ENCODE measurements around the gene SIX3. TPM values are rescaled to one million over a fixed set of nuclear protein-coding genes. Genes with fewer than 3 reads are reported as not detected.

Gene SIX3
- total RNA-seq, 1 donor = not detected

- H4K20me1 ChIP-seq (ENCODE audit: insufficient read depth, low read length) = no peaks in the 10 kb centered on the region
- peak overlapping the region; percentile 16 for H3K4me3 ChIP-seq (ENCODE audit: insufficient read depth, low read length)
- TF ChIP-seq, protein P1, sequence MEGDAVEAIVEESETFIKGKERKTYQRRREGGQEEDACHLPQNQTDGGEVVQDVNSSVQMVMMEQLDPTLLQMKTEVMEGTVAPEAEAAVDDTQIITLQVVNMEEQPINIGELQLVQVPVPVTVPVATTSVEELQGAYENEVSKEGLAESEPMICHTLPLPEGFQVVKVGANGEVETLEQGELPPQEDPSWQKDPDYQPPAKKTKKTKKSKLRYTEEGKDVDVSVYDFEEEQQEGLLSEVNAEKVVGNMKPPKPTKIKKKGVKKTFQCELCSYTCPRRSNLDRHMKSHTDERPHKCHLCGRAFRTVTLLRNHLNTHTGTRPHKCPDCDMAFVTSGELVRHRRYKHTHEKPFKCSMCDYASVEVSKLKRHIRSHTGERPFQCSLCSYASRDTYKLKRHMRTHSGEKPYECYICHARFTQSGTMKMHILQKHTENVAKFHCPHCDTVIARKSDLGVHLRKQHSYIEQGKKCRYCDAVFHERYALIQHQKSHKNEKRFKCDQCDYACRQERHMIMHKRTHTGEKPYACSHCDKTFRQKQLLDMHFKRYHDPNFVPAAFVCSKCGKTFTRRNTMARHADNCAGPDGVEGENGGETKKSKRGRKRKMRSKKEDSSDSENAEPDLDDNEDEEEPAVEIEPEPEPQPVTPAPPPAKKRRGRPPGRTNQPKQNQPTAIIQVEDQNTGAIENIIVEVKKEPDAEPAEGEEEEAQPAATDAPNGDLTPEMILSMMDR (IDR thresholded peaks at IDR 0.05; ENCODE audit: extremely low read depth, low read depth, low read length) = no peak
- H2AFZ ChIP-seq (ENCODE audit: low read length) = no peak overlapping the region
- no peak overlapping the region for H3K27ac ChIP-seq (ENCODE audit: low read depth, low read length)
- no peak for DNase-seq (ENCODE audit: insufficient read length, low spot score, missing footprints)
- no peaks in the 10 kb centered on the region for H3K9me3 ChIP-seq (ENCODE audit: low read depth, low read length)
- H3K36me3 ChIP-seq (ENCODE audit: insufficient read depth, low read length) = no peaks in the 10 kb centered on the region
- H3K4me2 ChIP-seq (ENCODE audit: insufficient read depth, low read length) = peak overlapping the region; percentile 48
- no peaks in the 10 kb centered on the region for H3K4me1 ChIP-seq (ENCODE audit: insufficient read depth, low read length)
- H3K79me2 ChIP-seq (ENCODE audit: insufficient read depth, low read length) = no peaks in the 10 kb centered on the region
- peaks cover 58% of the 10 kb centered on the region for H3K27me3 ChIP-seq (ENCODE audit: insufficient read depth, low read length)
Observed at GRCh38 chr2:44902217-44903137, 39.0 kb upstream of the SIX3 start.

DNA sequence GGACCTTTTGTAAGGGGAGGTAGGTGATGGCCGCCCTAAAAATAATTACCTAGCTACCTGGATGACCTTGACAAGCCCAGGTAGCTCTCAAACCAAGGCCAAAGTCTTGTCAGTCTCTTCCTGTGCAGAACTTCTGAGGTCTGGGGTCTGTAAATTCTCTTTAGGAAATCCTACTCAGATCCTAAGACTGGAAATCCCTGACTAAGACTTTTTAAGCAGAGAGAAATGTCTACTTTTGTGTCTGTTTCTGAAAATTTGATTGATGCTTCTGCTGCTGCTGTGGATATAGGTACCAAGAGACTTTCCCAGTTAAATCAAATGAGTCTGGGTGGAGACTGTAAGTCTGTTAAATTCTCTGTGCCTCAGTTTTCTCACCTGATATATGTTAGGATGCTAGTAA is 36.9 kb upstream of the SIX3 start:
- Histone ChIP-seq H2AFZ (ENCODE audit: low read length) (no peak overlapping the region), H3K27me3 (ENCODE audit: insufficient read depth, low read length) (peaks cover 41% of the 10 kb centered on the region), H3K9me3 (ENCODE audit: low read depth, low read length) (no peaks in the 10 kb centered on the region)

DNA sequence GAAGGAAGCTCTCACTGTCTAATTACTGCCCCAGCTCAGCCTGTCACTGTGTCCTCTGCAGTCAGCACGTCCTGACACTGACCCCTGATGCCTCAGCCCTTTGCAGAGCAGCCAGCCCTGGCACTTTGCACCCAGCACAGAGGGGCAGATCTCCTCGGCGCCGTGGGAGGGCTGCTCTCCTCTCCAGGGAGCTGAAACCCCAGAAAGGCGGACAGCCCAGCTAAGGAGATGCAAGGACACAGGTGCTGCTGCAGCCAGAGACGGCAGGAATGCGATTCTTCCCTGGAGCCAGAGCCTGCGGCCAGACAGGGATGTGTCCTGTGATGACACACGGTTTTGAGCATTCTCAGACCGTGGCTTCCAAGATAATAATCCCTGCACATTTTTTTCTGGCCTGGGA is 34.5 kb upstream of the SIX3 start:
- Histone ChIP-seq H3K36me3 (ENCODE audit: insufficient read depth, low read length) (no peaks in the 10 kb centered on the region), H3K4me2 (ENCODE audit: insufficient read depth, low read length) (no peak overlapping the region), H3K79me2 (ENCODE audit: insufficient read depth, low read length) (no peaks in the 10 kb centered on the region), H3K4me1 (ENCODE audit: insufficient read depth, low read length) (no peaks in the 10 kb centered on the region), H3K27me3 (ENCODE audit: insufficient read depth, low read length) (peaks cover 22% of the 10 kb centered on the region), H3K27ac (ENCODE audit: low read depth, low read length) (no peak overlapping the region), H2AFZ (ENCODE audit: low read length) (no peak overlapping the region), H3K9me3 (ENCODE audit: low read depth, low read length) (no peaks in the 10 kb centered on the region), H3K4me3 (ENCODE audit: insufficient read depth, low read length) (no peak overlapping the region), H4K20me1 (ENCODE audit: insufficient read depth, low read length) (no peaks in the 10 kb centered on the region)
- TF ChIP-seq, protein P1 (IDR thresholded peaks at IDR 0.05; ENCODE audit: extremely low read depth, low read depth, low read length) = no peak
- DNase-seq (ENCODE audit: insufficient read length, low spot score, missing footprints) = no peak

More for the DNA sequence above, 36.9 kb upstream of the SIX3 start:
- H4K20me1 ChIP-seq (ENCODE audit: insufficient read depth, low read length) = no peaks in the 10 kb centered on the region
- H3K4me2 ChIP-seq (ENCODE audit: insufficient read depth, low read length) = no peak overlapping the region
- DNase-seq (ENCODE audit: insufficient read length, low spot score, missing footprints) = no peak
- H3K4me3 ChIP-seq (ENCODE audit: insufficient read depth, low read length) = no peak overlapping the region
- no peak overlapping the region for H3K27ac ChIP-seq (ENCODE audit: low read depth, low read length)
- H3K36me3 ChIP-seq (ENCODE audit: insufficient read depth, low read length) = no peaks in the 10 kb centered on the region
- TF ChIP-seq, protein P1 (IDR thresholded peaks at IDR 0.05; ENCODE audit: extremely low read depth, low read depth, low read length) = no peak
- no peaks in the 10 kb centered on the region for H3K79me2 ChIP-seq (ENCODE audit: insufficient read depth, low read length)
- H3K4me1 ChIP-seq (ENCODE audit: insufficient read depth, low read length) = no peaks in the 10 kb centered on the region

DNA sequence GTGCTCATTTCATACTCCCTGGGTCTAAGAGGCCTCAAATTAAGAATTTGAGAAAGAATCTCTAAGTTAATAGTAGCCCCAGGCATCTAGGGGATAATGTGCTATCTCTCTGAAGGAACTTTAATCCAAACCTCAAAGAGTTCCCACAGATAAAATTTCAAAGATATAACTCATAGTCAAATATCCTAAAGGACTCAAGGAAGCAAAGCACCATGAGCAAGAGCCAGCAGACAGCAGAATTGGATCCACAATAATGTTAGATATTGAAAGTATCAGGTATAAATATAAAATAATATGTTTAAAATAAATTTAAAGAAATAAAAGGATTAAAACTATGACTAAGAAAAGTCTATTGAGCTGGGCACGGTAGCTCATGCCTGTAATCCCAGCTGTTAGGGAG is 31.7 kb upstream of the SIX3 start:
- Histone ChIP-seq H3K27ac (ENCODE audit: low read depth, low read length) (no peak overlapping the region), H3K4me2 (ENCODE audit: insufficient read depth, low read length) (no peak overlapping the region)

More for the DNA sequence above, 31.7 kb upstream of the SIX3 start:
- H3K36me3 ChIP-seq (ENCODE audit: insufficient read depth, low read length) = no peaks in the 10 kb centered on the region
- no peaks in the 10 kb centered on the region for H3K9me3 ChIP-seq (ENCODE audit: low read depth, low read length)
- DNase-seq (ENCODE audit: insufficient read length, low spot score, missing footprints) = no peak
- no peaks in the 10 kb centered on the region for H3K79me2 ChIP-seq (ENCODE audit: insufficient read depth, low read length)
- H2AFZ ChIP-seq (ENCODE audit: low read length) = no peak overlapping the region
- no peaks in the 10 kb centered on the region for H4K20me1 ChIP-seq (ENCODE audit: insufficient read depth, low read length)
- peaks cover 5% of the 10 kb centered on the region for H3K4me1 ChIP-seq (ENCODE audit: insufficient read depth, low read length)
- H3K4me3 ChIP-seq (ENCODE audit: insufficient read depth, low read length) = no peak overlapping the region
- peaks cover 7% of the 10 kb centered on the region for H3K27me3 ChIP-seq (ENCODE audit: insufficient read depth, low read length)
- TF ChIP-seq, protein P1 (IDR thresholded peaks at IDR 0.05; ENCODE audit: extremely low read depth, low read depth, low read length) = no peak
